B cell (primary cell): ENCODE measurements around the gene PHLDA3. TPM values are rescaled to one million over a fixed set of nuclear protein-coding genes. Genes with fewer than 3 reads are reported as not detected.

Experiments used
- ATAC-seq: fragments of 200-7000 bp; cut with Tn5 transposase; one replicate; pipeline ENCODE4 v1.10.0; 2021; ENCODE audit warnings: low read depth, mild to moderate bottlenecking, moderate number of reproducible peaks, moderate library complexity
- CTCF ChIA-PET: fragments of 350-600 bp; sonication (Branson Sonifier 250); formaldehyde crosslinking; loops from one replicate; lab custom pipeline; 2021; ENCODE audit warnings: antibody characterized with exemption, inconsistent platforms; lab: Charles Lee
- POLR2A ChIA-PET: fragments of 350-600 bp; sonication (Branson Sonifier 250); formaldehyde crosslinking; loops from one replicate; lab custom pipeline; 2021; ENCODE audit warnings: antibody characterized with exemption; lab: Charles Lee
- DNase-seq: peaks from one replicate; pipeline ENCODE4 v3.0.0; 2013
- H2AFZ ChIP-seq: 2 replicates; pipeline ENCODE4 v1.6.1; 2012; ENCODE audit warnings: mild to moderate bottlenecking, low read depth, low read length; ENCODE audit not compliant: insufficient read depth, poor library complexity, severe bottlenecking
- H3K27ac ChIP-seq, 2 donors: 1 replicate in 1 of 2; 2 replicates in 1 of 2; pipeline ENCODE4 v1.5.1; 2012 to 2013; ENCODE audit warnings: low read length in 2 of 2, mild to moderate bottlenecking in 2 of 2, moderate library complexity in 1 of 2
- H3K27me3 ChIP-seq, 4 experiments: fragments of 200-600 bp in 1 of 4; sonication (generic) in 1 of 4; replicated peaks in 1 of 4; 1 replicate in 2 of 4; 2 replicates in 2 of 4; pipeline versions ENCODE4 v1.6.1 to v1.7.0; 2013 to 2016; ENCODE audit warnings: low read length in 3 of 4, mild to moderate bottlenecking in 2 of 4, mixed read lengths in 1 of 4, moderate library complexity in 1 of 4; ENCODE audit not compliant: insufficient read depth in 4 of 4, control insufficient read depth in 3 of 4; ENCODE audit errors: control extremely low read depth in 1 of 4
- H3K36me3 ChIP-seq, 2 experiments: replicated peaks in 1 of 2; 1 replicate in 1 of 2; 2 replicates in 1 of 2; pipeline versions ENCODE4 v1.6.1 to v1.7.1; 2013; ENCODE audit warnings: low read length in 1 of 2; ENCODE audit not compliant: insufficient read depth in 2 of 2, control insufficient read depth in 1 of 2; ENCODE audit errors: control extremely low read depth in 1 of 2, extremely low read depth in 1 of 2
- H3K4me1 ChIP-seq, 2 donors: fragments of 200-600 bp in 1 of 2; sonication (generic) in 1 of 2; 1 replicate in 1 of 2; 2 replicates in 1 of 2; pipeline versions ENCODE4 v1.5.1 to v1.6.1; 2013 to 2017; ENCODE audit warnings: low read length in 2 of 2; ENCODE audit not compliant: control insufficient read depth in 2 of 2, insufficient read depth in 2 of 2
- H3K4me2 ChIP-seq: replicated peaks from 2 replicates; pipeline ENCODE3; 2012; ENCODE audit warnings: mild to moderate bottlenecking, low read depth, low read length; ENCODE audit not compliant: poor library complexity, severe bottlenecking
- H3K4me3 ChIP-seq, 5 experiments: fragments of 200-600 bp in 1 of 5; sonication (generic) in 1 of 5; 1 replicate in 3 of 5; 2 replicates in 2 of 5; pipeline versions ENCODE4 v1.5.1 to v1.7.0; 2011 to 2016; ENCODE audit warnings: low read length in 4 of 5, mild to moderate bottlenecking in 4 of 5, low read depth in 2 of 5, control low read depth in 1 of 5, moderate library complexity in 1 of 5; ENCODE audit not compliant: insufficient read depth in 1 of 5; ENCODE audit errors: control extremely low read depth in 1 of 5, extremely low read depth in 1 of 5
- H3K79me2 ChIP-seq: fragments of 200-600 bp; sonication (generic); one replicate; pipeline ENCODE4 v1.6.0; 2016; ENCODE audit warnings: low read length; ENCODE audit not compliant: control insufficient read depth, insufficient read depth
- H3K9ac ChIP-seq: fragments of 200-600 bp; sonication (generic); 2 replicates; pipeline ENCODE4 v1.6.1; 2017; ENCODE audit warnings: mild to moderate bottlenecking, low read length, moderate library complexity
- H3K9me3 ChIP-seq, 3 donors: one replicate each; pipeline versions ENCODE4 v1.6.1 to v1.7.1; 2013; ENCODE audit warnings: low read length in 2 of 3; ENCODE audit not compliant: control insufficient read depth in 2 of 3, insufficient read depth in 1 of 3; ENCODE audit errors: control extremely low read depth in 1 of 3
- H4K20me1 ChIP-seq: 2 replicates; pipeline ENCODE4 v1.6.0; 2012; ENCODE audit warnings: mild to moderate bottlenecking, low read length; ENCODE audit not compliant: insufficient read depth, control insufficient read depth, poor library complexity, severe bottlenecking
- H3K27ac Mint-ChIP-seq: one replicate; pipeline ENCODE4 v1.8.0; 2021; ENCODE audit warnings: mixed read lengths
- H3K27me3 Mint-ChIP-seq: one replicate; pipeline ENCODE4 v1.8.0; 2021; ENCODE audit warnings: mixed read lengths
- H3K4me1 Mint-ChIP-seq: one replicate; pipeline ENCODE4 v1.8.0; 2021; ENCODE audit warnings: mixed read lengths
- H3K4me3 Mint-ChIP-seq: one replicate; pipeline ENCODE4 v1.8.0; 2021; ENCODE audit warnings: mixed read lengths
- H3K9me3 Mint-ChIP-seq: one replicate; pipeline ENCODE4 v1.8.0; 2022; ENCODE audit warnings: mixed read lengths; ENCODE audit not compliant: insufficient read depth
- EZH2 ChIP-seq: IDR thresholded peaks from 2 replicates; pipeline ENCODE4 v1.6.1; 2012; ENCODE audit warnings: borderline replicate concordance, low read depth, mild to moderate bottlenecking, moderate library complexity, low read length; ENCODE audit not compliant: insufficient read depth, poor library complexity, severe bottlenecking
- WGBS: methylation state at CpG from one replicate; pipeline ENCODE4 v1.1.5; 2013; ENCODE audit warnings: missing lambda C conversion rate; ENCODE audit not compliant: insufficient coverage; 5-methylcytosine and 5-hydroxymethylcytosine counted together
- intact Hi-C: fragments of 100-400 bp; cut with micrococcal nuclease; formaldehyde crosslinking; loops from one replicate; pipeline ENCODE4 v1.10.0; 2022
- polyA plus RNA-seq: library from polyadenylated mRNA; depleted of rRNA; stranded (reverse); fragments of >200 nt; gene quantifications from 2 replicates; pipeline ENCODE4 v1.2.3, GENCODE V29; 2012
- total RNA-seq, 2 donors: library from RNA; stranded (reverse); fragments of 120-200 nt in 1 of 2; gene quantifications; 1 replicate in 1 of 2; 2 replicates in 1 of 2; pipeline versions ENCODE4 v1.2.3 to v1.2.4, GENCODE V29; 2013 to 2022
- TF ChIP-seq, protein P1 (sequence below): fragments of 200-600 bp; IDR thresholded peaks from one replicate; pipeline ENCODE4 v1.8.0; 2022; ENCODE audit warnings: antibody characterized with exemption, mild to moderate bottlenecking

Gene PHLDA3
- total and polyA plus RNA-seq, 2 donors (not counting 1 experiment from before 2014, with no cell fraction given): 0.20 to 0.30 TPM

DNA sequence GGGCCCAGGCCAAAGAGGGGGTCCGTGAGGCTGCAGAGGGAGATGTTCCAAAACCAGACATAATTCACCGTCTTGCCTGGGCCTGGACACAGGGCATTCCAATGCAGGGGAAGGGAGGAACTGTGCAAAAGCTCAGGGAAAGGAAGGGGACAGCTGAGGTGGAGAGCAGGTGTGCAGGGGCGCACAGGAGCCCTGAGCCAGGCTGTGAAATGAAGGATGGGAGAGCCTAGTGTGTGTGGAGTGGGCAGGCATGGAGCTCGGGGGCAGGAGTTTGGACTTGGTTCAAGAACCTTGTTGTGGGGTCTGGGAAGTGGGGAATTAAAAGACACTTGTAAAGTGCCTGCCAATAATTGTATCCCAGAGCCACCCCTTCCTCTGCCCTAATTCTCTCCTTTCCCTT is 49.7 kb downstream of the PHLDA3 start:
- H3K27me3 ChIP-seq: no peaks in the 10 kb centered on the region
- Mint-ChIP-seq H3K27me3 (peaks cover 28% of the 10 kb centered on the region), H3K4me1 (no peaks in the 10 kb centered on the region), H3K9me3 (no peaks in the 10 kb centered on the region), H3K4me3 (no peak overlapping the region), H3K27ac (no peak overlapping the region)
- H3K79me2 ChIP-seq: no peaks in the 10 kb centered on the region
- ATAC-seq (no peak), DNase-seq (no peak)
- WGBS: 90% methylated on average over 3 of the region's 4 CpGs
- H3K27ac ChIP-seq: no peak overlapping the region
- no peak overlapping the region for H3K4me3 ChIP-seq
- H3K9me3 ChIP-seq: peaks cover 0 to 5% (median 0%) of the 10 kb centered on the region in 3 donors
- H3K36me3 ChIP-seq: no peaks in the 10 kb centered on the region
- POLR2A ChIA-PET: no interaction called here
- no peaks in the 10 kb centered on the region for H3K4me1 ChIP-seq
- no peak overlapping the region for H2AFZ ChIP-seq
- no peak overlapping the region for H3K9ac ChIP-seq
- H3K4me2 ChIP-seq: no peak overlapping the region
- intact Hi-C loops: no loop called here
- CTCF ChIA-PET: no interaction called here
- TF ChIP-seq, protein P1, sequence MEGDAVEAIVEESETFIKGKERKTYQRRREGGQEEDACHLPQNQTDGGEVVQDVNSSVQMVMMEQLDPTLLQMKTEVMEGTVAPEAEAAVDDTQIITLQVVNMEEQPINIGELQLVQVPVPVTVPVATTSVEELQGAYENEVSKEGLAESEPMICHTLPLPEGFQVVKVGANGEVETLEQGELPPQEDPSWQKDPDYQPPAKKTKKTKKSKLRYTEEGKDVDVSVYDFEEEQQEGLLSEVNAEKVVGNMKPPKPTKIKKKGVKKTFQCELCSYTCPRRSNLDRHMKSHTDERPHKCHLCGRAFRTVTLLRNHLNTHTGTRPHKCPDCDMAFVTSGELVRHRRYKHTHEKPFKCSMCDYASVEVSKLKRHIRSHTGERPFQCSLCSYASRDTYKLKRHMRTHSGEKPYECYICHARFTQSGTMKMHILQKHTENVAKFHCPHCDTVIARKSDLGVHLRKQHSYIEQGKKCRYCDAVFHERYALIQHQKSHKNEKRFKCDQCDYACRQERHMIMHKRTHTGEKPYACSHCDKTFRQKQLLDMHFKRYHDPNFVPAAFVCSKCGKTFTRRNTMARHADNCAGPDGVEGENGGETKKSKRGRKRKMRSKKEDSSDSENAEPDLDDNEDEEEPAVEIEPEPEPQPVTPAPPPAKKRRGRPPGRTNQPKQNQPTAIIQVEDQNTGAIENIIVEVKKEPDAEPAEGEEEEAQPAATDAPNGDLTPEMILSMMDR: no peak
- TF ChIP-seq EZH2: no peak
- H4K20me1 ChIP-seq: no peaks in the 10 kb centered on the region

- no peaks in the 10 kb centered on the region for H3K9me3 Mint-ChIP-seq
- no peak overlapping the region for H2AFZ ChIP-seq
- no peaks in the 10 kb centered on the region for H3K4me1 ChIP-seq
- ATAC-seq (no peak), DNase-seq (no peak)
- no peak overlapping the region for H3K4me3 ChIP-seq
- H3K4me1 Mint-ChIP-seq: no peaks in the 10 kb centered on the region
- intact Hi-C loops: no loop called here
- POLR2A ChIA-PET: no interaction called here
- H3K27ac Mint-ChIP-seq: no peak overlapping the region
- no peak overlapping the region for H3K4me3 Mint-ChIP-seq
- H4K20me1 ChIP-seq: no peaks in the 10 kb centered on the region
- no peak overlapping the region for H3K9ac ChIP-seq
- H3K36me3 ChIP-seq: no peaks in the 10 kb centered on the region
- TF ChIP-seq, protein P1: no peak
- TF ChIP-seq EZH2: no peak
- H3K27ac ChIP-seq: no peak overlapping the region
- peaks cover 0 to 5% (median 0%) of the 10 kb centered on the region in 3 donors for H3K9me3 ChIP-seq
- H3K27me3 ChIP-seq: no peaks in the 10 kb centered on the region
- H3K27me3 Mint-ChIP-seq: peaks cover 28% of the 10 kb centered on the region
- CTCF ChIA-PET: no interaction called here
- no peaks in the 10 kb centered on the region for H3K79me2 ChIP-seq
- no CpG with 5 or more reads among the region's 3 CpGs for WGBS
- H3K4me2 ChIP-seq: no peak overlapping the region
Measured at GRCh38 chr1:201418461-201418860, 50.5 kb downstream of the PHLDA3 start.

Other genes starting within 250 kb of the PHLDA3 start
- not detected in 2 replicates for gene PKP1, start 185.7 kb downstream of the PHLDA3 start, total RNA-seq
- gene PKP1, start 185.7 kb downstream of the PHLDA3 start, polyA plus RNA-seq: not detected in 2 replicates
- not detected in 2 replicates for gene TNNT2, start 91.5 kb downstream of the PHLDA3 start, total RNA-seq
- not detected in 2 replicates for gene TNNT2, start 91.5 kb downstream of the PHLDA3 start, polyA plus RNA-seq
- gene LAD1, start 69.9 kb downstream of the PHLDA3 start, total RNA-seq: 0.10 and 0.19 TPM in 2 replicates
- gene LAD1, start 69.9 kb downstream of the PHLDA3 start, polyA plus RNA-seq: not detected in 2 replicates
- gene TNNI1, start 47.5 kb downstream of the PHLDA3 start, total RNA-seq: not detected in 2 replicates
- not detected in 2 replicates for gene TNNI1, start 47.5 kb downstream of the PHLDA3 start, polyA plus RNA-seq
- 23.8 and 34.7 TPM in 2 replicates for gene CSRP1, start 37.9 kb upstream of the PHLDA3 start, total RNA-seq
- 26.4 and 36.7 TPM in 2 replicates for gene CSRP1, start 37.9 kb upstream of the PHLDA3 start, polyA plus RNA-seq
- 4.3 and 4.7 TPM in 2 replicates for gene NAV1, start 69.9 kb upstream of the PHLDA3 start, total RNA-seq
- gene NAV1, start 69.9 kb upstream of the PHLDA3 start, polyA plus RNA-seq: 1.5 and 1.6 TPM in 2 replicates